Neuron (in vitro differentiated cells): ENCODE data around the gene GMIP.
A peak's percentile ranks its signal among the peaks of the same experiment; 100 is the strongest.

Experiments
- H2AFZ ChIP-seq: one replicate; pipeline ENCODE4 v1.6.1; 2013; ENCODE audit warnings: low read depth, mild to moderate bottlenecking, inconsistent platforms, low read length, moderate library complexity
- H3K27me3 ChIP-seq: one replicate; pipeline ENCODE4 v1.6.1; 2013; ENCODE audit warnings: low read length; ENCODE audit not compliant: insufficient read depth
- H3K36me3 ChIP-seq: one replicate; pipeline ENCODE4 v1.6.1; 2013; ENCODE audit warnings: low read length; ENCODE audit not compliant: insufficient read depth
- H3K4me1 ChIP-seq: one replicate; pipeline ENCODE4 v1.6.1; 2013; ENCODE audit warnings: low read length; ENCODE audit not compliant: insufficient read depth
- H3K4me3 ChIP-seq: 2 replicates; pipeline ENCODE4 v1.5.1; 2013; ENCODE audit warnings: mild to moderate bottlenecking, low read length, moderate library complexity
- H3K9me3 ChIP-seq: one replicate; pipeline ENCODE4 v1.6.1; 2013; ENCODE audit warnings: low read length

GMIP gene

GRCh38 chr19:19654441-19654840, 11.0 kb upstream of the GMIP start:
- H3K36me3 ChIP-seq, result peaks cover 95% of the 10 kb centered on the region
- no peak overlapping the region for H3K4me3 ChIP-seq
- H3K4me1 ChIP-seq, result no peaks in the 10 kb centered on the region
- H3K9me3 ChIP-seq, result no peaks in the 10 kb centered on the region
- no peak overlapping the region for H2AFZ ChIP-seq
- H3K27me3 ChIP-seq, result no peaks in the 10 kb centered on the region

GRCh38 chr19:19653597-19654147, 10.2 kb upstream of the GMIP start:
- H3K4me1 ChIP-seq, result no peaks in the 10 kb centered on the region
- no peaks in the 10 kb centered on the region for H3K9me3 ChIP-seq
- H3K27me3 ChIP-seq, result no peaks in the 10 kb centered on the region
- no peak overlapping the region for H2AFZ ChIP-seq
- H3K36me3 ChIP-seq, result peaks cover 94% of the 10 kb centered on the region
- H3K4me3 ChIP-seq, result no peak overlapping the region

- Histone ChIP-seq H3K4me1 (no peaks in the 10 kb centered on the region), H2AFZ (no peak overlapping the region), H3K4me3 (no peak overlapping the region), H3K27me3 (no peaks in the 10 kb centered on the region), H3K36me3 (peaks cover 90% of the 10 kb centered on the region), H3K9me3 (no peaks in the 10 kb centered on the region)
Measured at GRCh38 chr19:19652482-19653295, 9.2 kb upstream of the GMIP start.

GRCh38 chr19:19651076-19651475, 7.6 kb upstream of the GMIP start:
- H3K4me1 ChIP-seq, result no peaks in the 10 kb centered on the region
- no peak overlapping the region for H2AFZ ChIP-seq
- no peaks in the 10 kb centered on the region for H3K27me3 ChIP-seq
- peaks cover 89% of the 10 kb centered on the region for H3K36me3 ChIP-seq
- H3K4me3 ChIP-seq, result no peak overlapping the region
- no peaks in the 10 kb centered on the region for H3K9me3 ChIP-seq

GRCh38 chr19:19650331-19650730, 6.9 kb upstream of the GMIP start:
- Histone ChIP-seq H3K36me3 (peaks cover 87% of the 10 kb centered on the region), H3K4me1 (no peaks in the 10 kb centered on the region), H3K4me3 (no peak overlapping the region), H3K27me3 (no peaks in the 10 kb centered on the region), H2AFZ (no peak overlapping the region), H3K9me3 (no peaks in the 10 kb centered on the region)

GRCh38 chr19:19649580-19649995, 6.1 kb upstream of the GMIP start:
- Histone ChIP-seq H3K27me3 (no peaks in the 10 kb centered on the region), H3K9me3 (no peaks in the 10 kb centered on the region), H3K4me3 (no peak overlapping the region), H3K4me1 (no peaks in the 10 kb centered on the region), H2AFZ (no peak overlapping the region), H3K36me3 (peaks cover 82% of the 10 kb centered on the region)

- no peaks in the 10 kb centered on the region for H3K27me3 ChIP-seq
- H3K4me3 ChIP-seq, result no peak overlapping the region
- peaks cover 80% of the 10 kb centered on the region for H3K36me3 ChIP-seq
- H3K4me1 ChIP-seq, result no peaks in the 10 kb centered on the region
- no peak overlapping the region for H2AFZ ChIP-seq
- no peaks in the 10 kb centered on the region for H3K9me3 ChIP-seq
Measured at GRCh38 chr19:19649155-19649554, 5.7 kb upstream of the GMIP start.

- Histone ChIP-seq H3K9me3 (no peaks in the 10 kb centered on the region), H3K27me3 (no peaks in the 10 kb centered on the region), H3K4me3 (no peak overlapping the region), H2AFZ (no peak overlapping the region), H3K4me1 (peaks cover 4% of the 10 kb centered on the region), H3K36me3 (peaks cover 62% of the 10 kb centered on the region)
Measured at GRCh38 chr19:19647037-19647835, 3.8 kb upstream of the GMIP start.

GRCh38 chr19:19645233-19645870, 1.9 kb upstream of the GMIP start:
- H3K36me3 ChIP-seq, result peaks cover 43% of the 10 kb centered on the region
- no peaks in the 10 kb centered on the region for H3K27me3 ChIP-seq
- H2AFZ ChIP-seq, result no peak overlapping the region
- H3K4me3 ChIP-seq, result no peak overlapping the region
- no peaks in the 10 kb centered on the region for H3K9me3 ChIP-seq
- H3K4me1 ChIP-seq, result peaks cover 4% of the 10 kb centered on the region

GRCh38 chr19:19644054-19644388, 564 bp upstream of the GMIP start:
- H3K4me1 ChIP-seq, result peaks cover 4% of the 10 kb centered on the region
- peaks cover 34% of the 10 kb centered on the region for H3K36me3 ChIP-seq
- H3K27me3 ChIP-seq, result no peaks in the 10 kb centered on the region
- no peak overlapping the region for H3K4me3 ChIP-seq
- H2AFZ ChIP-seq, result no peak overlapping the region
- H3K9me3 ChIP-seq, result no peaks in the 10 kb centered on the region

- H3K4me3 ChIP-seq, result peak overlapping the region; percentile 70
- no peaks in the 10 kb centered on the region for H3K9me3 ChIP-seq
- H3K4me1 ChIP-seq, result peaks cover 4% of the 10 kb centered on the region
- peak overlapping the region; percentile 78 for H2AFZ ChIP-seq
- peaks cover 32% of the 10 kb centered on the region for H3K36me3 ChIP-seq
- H3K27me3 ChIP-seq, result no peaks in the 10 kb centered on the region
Measured at GRCh38 chr19:19642506-19643157, 825 bp downstream of the GMIP start.

GRCh38 chr19:19637523-19638251, 5.8 kb downstream of the GMIP start:
- Histone ChIP-seq H3K36me3 (peaks cover 36% of the 10 kb centered on the region), H3K4me3 (no peak overlapping the region), H2AFZ (no peak overlapping the region), H3K9me3 (peaks cover 2% of the 10 kb centered on the region), H3K27me3 (no peaks in the 10 kb centered on the region), H3K4me1 (peaks cover 3% of the 10 kb centered on the region)
